ENCODE data around the gene MCOLN3.

- TF ChIP-seq, protein P1, sequence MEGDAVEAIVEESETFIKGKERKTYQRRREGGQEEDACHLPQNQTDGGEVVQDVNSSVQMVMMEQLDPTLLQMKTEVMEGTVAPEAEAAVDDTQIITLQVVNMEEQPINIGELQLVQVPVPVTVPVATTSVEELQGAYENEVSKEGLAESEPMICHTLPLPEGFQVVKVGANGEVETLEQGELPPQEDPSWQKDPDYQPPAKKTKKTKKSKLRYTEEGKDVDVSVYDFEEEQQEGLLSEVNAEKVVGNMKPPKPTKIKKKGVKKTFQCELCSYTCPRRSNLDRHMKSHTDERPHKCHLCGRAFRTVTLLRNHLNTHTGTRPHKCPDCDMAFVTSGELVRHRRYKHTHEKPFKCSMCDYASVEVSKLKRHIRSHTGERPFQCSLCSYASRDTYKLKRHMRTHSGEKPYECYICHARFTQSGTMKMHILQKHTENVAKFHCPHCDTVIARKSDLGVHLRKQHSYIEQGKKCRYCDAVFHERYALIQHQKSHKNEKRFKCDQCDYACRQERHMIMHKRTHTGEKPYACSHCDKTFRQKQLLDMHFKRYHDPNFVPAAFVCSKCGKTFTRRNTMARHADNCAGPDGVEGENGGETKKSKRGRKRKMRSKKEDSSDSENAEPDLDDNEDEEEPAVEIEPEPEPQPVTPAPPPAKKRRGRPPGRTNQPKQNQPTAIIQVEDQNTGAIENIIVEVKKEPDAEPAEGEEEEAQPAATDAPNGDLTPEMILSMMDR (IDR thresholded peaks at IDR 0.05; ENCODE audit: low read depth, low read length), result no peak
- TF ChIP-seq POLR2A (IDR thresholded peaks at IDR 0.05; ENCODE audit: extremely low read depth, insufficient read length), result no peak
- TF ChIP-seq, protein P2, sequence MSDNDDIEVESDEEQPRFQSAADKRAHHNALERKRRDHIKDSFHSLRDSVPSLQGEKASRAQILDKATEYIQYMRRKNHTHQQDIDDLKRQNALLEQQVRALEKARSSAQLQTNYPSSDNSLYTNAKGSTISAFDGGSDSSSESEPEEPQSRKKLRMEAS (IDR thresholded peaks at IDR 0.05; ENCODE audit: low read depth, low read length), result no peak
- no peak for TF ChIP-seq MYC (IDR thresholded peaks at IDR 0.05; ENCODE audit: low read depth, low read length)
These were observed 40.1 kb upstream of the MCOLN3 start for GRCh38 chr1:85088408-85088784.
